Measurements from ENCODE around the gene C20orf204.

The C20orf204 gene

DNA sequence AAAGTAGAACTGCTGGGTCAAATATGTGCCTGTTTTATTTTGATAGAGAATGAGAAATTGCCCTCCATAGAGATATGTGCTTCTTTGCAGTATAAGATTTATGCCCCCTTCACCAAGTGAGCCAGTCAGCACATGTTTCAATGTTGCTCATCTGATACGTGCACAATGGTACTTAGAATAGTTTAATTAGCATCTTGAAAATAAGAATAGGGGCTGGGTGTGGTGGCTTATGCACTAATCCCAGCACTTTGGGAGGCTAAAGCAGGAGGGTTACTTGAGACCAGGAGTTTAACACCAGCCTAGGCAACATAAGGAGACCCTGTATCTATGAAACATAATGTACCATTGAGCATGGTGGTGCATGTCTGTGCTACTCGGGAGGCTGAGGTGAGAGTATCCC, 20.3 kb upstream of the C20orf204 start:
- Histone ChIP-seq H3K4me1 (ENCODE audit: control insufficient read depth, insufficient read depth, low read length) (no peaks in the 10 kb centered on the region), H3K9me3 (replicated peaks; ENCODE audit: low read length) (no peaks in the 10 kb centered on the region), H3K27me3 (ENCODE audit: control insufficient read depth, insufficient read depth, low read length) (no peaks in the 10 kb centered on the region), H3K4me3 (ENCODE audit: low read length) (no peak overlapping the region), H3K36me3 (ENCODE audit: insufficient read depth, low read length) (peaks cover 56% of the 10 kb centered on the region), H3K4me2 (ENCODE audit: low read length) (no peak overlapping the region), H3K9ac (ENCODE audit: low read depth, low read length) (no peak overlapping the region)

DNA sequence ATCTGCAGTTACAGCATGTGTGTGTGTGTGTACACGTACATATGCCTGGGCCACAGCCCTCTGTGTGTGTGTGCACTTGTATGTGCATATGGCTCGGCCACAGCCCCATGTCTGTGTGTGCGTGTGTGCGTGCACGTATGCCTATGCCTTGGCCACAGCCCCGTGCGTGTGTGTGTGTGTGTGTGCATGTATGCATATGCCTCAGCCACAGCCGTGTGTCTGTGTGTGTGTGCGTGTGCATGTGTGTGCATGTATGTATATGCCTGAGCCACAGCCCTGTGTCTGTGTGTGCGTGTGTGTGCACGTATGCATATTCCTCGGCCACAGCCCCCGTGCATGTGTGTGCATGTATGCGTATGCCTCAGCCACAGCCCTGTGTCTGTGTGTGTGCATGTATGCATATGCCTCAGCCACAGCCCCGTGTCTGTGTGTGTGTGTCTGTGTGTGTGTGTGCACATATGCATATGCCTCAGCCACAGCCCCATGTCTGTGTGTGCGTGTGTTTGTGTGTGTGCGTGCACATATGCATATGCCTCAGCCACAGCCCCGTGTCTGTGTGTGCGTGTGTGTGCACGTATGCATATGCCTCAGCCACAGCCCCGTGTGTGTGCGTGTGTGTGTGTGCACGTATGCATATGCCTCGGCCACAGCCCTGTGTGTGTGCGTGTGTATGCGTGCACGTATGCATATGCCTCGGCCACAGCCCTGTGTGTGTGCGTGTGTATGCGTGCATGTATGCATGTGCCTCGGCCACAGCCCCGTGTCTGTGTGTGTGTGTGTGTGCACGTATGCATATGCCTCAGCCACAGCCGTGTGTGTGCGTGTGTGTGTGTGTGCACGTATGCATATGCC, 14.6 kb upstream of the C20orf204 start:
- Histone ChIP-seq H3K4me1 (ENCODE audit: control insufficient read depth, insufficient read depth, low read length) (no peaks in the 10 kb centered on the region), H3K4me2 (ENCODE audit: low read length) (no peak overlapping the region), H3K4me3 (ENCODE audit: low read length) (no peak overlapping the region), H3K9ac (ENCODE audit: low read depth, low read length) (no peak overlapping the region), H3K27me3 (ENCODE audit: control insufficient read depth, insufficient read depth, low read length) (no peaks in the 10 kb centered on the region), H3K36me3 (ENCODE audit: insufficient read depth, low read length) (peaks cover 66% of the 10 kb centered on the region), H3K9me3 (replicated peaks; ENCODE audit: low read length) (no peaks in the 10 kb centered on the region)

DNA sequence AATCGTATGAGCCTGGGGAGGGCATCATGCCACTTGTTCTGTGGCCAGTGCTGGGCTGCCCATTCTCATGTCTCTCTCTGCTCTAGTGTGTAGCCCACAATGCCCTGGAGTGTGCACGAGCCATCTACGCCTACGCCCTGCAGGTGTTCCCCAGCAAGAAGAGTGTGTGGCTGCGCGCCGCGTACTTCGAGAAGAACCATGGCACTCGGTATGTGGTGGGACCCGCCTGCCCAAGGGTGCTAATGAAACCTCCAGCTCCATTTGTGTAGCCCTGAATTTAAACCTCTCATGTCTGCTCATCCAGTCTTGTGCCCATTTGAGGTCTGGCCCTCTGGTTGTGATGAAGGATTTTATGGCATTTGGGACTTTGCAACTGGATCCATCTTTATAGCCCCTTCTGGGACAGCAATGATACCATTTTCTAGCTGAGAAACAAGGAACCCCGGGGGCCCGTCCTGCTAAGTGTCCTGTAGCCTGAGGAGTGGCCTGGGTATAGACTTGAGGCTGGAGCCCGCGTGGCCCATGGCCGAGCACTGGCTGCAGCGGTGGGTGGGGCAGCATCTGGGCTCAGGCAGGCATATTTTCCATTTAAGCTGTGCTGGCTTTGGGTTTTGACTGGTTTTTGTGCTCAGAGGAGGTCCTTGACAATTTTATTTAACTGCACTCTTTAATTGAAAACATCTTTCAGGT, 13.2 kb upstream of the C20orf204 start:
- Histone ChIP-seq H3K9me3 (replicated peaks; ENCODE audit: low read length) (no peaks in the 10 kb centered on the region), H3K9ac (ENCODE audit: low read depth, low read length) (no peak overlapping the region), H3K4me2 (ENCODE audit: low read length) (no peak overlapping the region), H3K36me3 (ENCODE audit: insufficient read depth, low read length) (peaks cover 73% of the 10 kb centered on the region), H3K27me3 (ENCODE audit: control insufficient read depth, insufficient read depth, low read length) (no peaks in the 10 kb centered on the region), H3K4me1 (ENCODE audit: control insufficient read depth, insufficient read depth, low read length) (no peaks in the 10 kb centered on the region), H3K4me3 (ENCODE audit: low read length) (no peak overlapping the region)

DNA sequence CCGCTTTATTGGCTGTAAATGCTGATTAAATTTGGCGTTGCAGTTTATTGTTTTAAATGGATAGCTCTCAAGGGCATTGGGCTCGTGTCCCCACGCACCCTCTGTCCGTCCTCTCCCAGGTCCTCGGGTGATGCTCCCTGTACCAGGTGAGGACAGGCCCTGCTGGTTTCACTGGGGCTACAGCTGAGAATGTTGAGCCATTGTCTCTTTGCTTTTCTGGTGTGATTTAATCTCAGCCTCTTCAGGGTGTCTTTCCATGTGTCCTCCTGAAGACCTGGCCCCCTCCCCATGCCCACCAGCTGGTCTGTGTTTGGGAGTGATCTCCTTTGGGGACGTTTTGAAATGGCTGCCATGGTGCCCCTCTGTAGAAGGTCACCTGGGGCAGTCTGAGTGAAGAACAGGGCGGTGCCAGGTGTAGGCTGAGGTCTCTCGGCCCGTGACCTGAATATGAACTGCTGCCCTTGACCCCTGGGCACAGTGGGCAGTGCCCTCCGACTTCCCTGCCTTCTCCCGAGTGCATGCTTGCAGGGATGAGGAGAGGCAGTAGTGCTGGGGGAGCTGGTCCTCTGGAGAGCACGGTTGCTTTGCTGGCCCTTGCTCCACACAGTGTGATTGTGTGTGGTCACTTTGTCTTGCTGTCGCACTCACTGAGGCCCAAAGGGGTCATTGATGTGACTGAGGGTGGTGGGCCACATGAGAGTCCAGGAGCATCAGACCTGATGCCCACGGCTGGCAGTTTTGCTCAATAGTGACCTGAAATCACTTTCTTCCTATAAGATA, 12.4 kb upstream of the C20orf204 start:
- Histone ChIP-seq H3K36me3 (ENCODE audit: insufficient read depth, low read length) (peaks cover 73% of the 10 kb centered on the region), H3K4me2 (ENCODE audit: low read length) (no peak overlapping the region), H3K4me1 (ENCODE audit: control insufficient read depth, insufficient read depth, low read length) (no peaks in the 10 kb centered on the region), H3K27me3 (ENCODE audit: control insufficient read depth, insufficient read depth, low read length) (no peaks in the 10 kb centered on the region), H3K9ac (ENCODE audit: low read depth, low read length) (no peak overlapping the region), H3K9me3 (replicated peaks; ENCODE audit: low read length) (no peaks in the 10 kb centered on the region), H3K4me3 (ENCODE audit: low read length) (no peak overlapping the region)

DNA sequence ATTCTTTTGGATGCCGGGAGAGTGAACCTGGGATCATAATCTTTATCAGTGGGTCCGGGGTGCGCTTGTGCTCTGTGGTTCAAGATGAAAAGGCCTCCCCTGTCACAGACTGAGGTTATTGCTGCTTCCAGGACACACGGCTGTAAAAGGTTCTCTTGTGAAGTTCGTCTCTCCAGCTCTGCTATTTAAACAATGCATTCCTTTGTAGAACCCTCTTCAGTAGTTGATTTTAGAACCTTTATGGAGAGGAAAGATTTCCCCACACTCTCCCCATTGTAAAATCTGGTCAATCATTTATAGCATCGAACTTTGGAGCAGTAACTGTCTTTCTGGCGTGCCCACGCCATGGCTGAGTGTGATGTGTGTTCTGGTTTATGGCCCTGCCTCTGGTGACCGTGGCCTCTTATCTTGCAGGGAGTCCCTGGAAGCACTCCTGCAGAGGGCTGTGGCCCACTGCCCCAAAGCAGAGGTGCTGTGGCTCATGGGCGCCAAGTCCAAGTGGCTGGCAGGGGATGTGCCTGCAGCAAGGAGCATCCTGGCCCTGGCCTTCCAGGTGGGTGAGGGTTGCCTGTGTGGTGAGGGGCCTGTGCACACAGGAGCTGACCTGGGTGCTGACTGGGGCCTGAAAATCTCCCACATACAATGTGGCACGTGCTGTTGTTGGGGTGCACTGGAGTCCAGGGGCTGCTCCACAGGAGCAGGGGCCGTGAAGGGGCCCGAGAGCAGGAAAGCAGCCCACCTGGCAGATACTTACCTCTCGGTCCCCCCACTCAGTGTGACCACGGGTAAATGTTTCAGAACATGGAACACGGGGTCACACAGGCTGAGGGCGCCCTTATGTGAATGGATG, 11.6 kb upstream of the C20orf204 start:
- Histone ChIP-seq H3K4me2 (ENCODE audit: low read length) (no peak overlapping the region), H3K4me1 (ENCODE audit: control insufficient read depth, insufficient read depth, low read length) (no peaks in the 10 kb centered on the region), H3K27me3 (ENCODE audit: control insufficient read depth, insufficient read depth, low read length) (no peaks in the 10 kb centered on the region), H3K36me3 (ENCODE audit: insufficient read depth, low read length) (peaks cover 68% of the 10 kb centered on the region), H3K9me3 (replicated peaks; ENCODE audit: low read length) (no peaks in the 10 kb centered on the region), H3K9ac (ENCODE audit: low read depth, low read length) (no peak overlapping the region), H3K4me3 (ENCODE audit: low read length) (no peak overlapping the region)

DNA sequence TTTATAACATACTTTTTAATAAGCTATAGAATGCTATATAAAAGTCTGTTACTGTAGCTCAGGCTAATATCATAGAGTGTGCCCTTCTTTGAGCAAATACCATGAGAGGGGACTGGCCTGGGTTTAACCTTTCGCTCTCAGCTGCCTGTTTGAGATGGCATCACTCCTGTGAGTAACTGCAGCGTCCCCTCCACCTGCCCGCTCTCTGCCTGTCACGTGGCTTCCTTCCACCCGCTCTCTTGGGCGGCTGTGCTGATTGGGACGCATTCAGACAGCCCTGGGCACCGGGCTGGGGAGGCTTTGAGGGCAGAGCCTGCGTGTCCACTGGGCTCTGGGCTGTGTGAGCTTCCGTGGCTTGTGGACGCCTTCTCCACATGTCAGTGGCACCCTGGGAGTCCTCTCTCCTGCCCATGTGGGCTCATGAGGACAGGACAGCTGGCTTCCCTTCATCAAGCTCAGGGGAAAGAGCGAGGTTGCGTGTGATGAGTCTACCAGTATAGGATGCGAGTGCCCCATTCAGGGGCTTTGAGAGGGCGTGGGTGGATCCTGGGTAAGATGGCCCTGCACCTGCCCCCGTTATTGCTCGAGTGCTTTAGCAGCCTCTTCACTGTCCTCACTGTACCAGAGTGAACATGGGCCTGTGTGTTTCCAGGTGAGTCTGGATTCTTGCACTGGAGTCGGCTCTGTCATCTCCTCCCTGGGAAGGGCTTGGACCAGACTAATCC, 10.7 kb upstream of the C20orf204 start:
- Histone ChIP-seq H3K36me3 (ENCODE audit: insufficient read depth, low read length) (peaks cover 72% of the 10 kb centered on the region), H3K27me3 (ENCODE audit: control insufficient read depth, insufficient read depth, low read length) (no peaks in the 10 kb centered on the region), H3K9ac (ENCODE audit: low read depth, low read length) (no peak overlapping the region), H3K4me2 (ENCODE audit: low read length) (no peak overlapping the region), H3K4me3 (ENCODE audit: low read length) (no peak overlapping the region), H3K9me3 (replicated peaks; ENCODE audit: low read length) (no peaks in the 10 kb centered on the region), H3K4me1 (ENCODE audit: control insufficient read depth, insufficient read depth, low read length) (no peaks in the 10 kb centered on the region)

DNA sequence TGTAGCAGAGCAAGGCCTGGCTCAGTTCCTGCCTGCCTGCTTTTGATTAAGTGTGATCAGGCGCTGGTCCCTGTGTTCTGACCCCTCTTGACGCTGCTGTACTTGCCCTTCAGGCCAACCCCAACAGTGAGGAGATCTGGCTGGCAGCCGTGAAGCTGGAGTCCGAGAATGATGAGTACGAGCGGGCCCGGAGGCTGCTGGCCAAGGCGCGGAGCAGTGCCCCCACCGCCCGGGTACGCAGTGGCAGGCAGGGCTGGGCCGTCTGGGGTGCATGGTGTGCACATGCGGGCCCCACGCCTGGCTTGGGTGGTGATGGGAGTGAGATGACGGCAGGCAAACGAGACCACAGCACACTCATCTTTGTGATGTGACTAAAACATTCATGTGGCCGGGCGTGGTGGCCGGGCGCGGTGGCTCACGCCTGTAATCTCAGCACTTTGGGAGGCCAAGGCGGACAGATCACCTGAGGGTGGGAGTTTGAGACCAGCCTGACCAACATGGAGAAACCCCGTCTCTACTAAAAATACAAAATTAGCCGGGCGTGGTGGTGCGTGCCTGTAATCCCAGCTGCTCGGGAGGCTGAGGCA, 10.1 kb upstream of the C20orf204 start:
- Histone ChIP-seq H3K9ac (ENCODE audit: low read depth, low read length) (no peak overlapping the region), H3K4me1 (ENCODE audit: control insufficient read depth, insufficient read depth, low read length) (no peaks in the 10 kb centered on the region), H3K36me3 (ENCODE audit: insufficient read depth, low read length) (peaks cover 77% of the 10 kb centered on the region), H3K9me3 (replicated peaks; ENCODE audit: low read length) (no peaks in the 10 kb centered on the region), H3K4me3 (ENCODE audit: low read length) (no peak overlapping the region), H3K27me3 (ENCODE audit: control insufficient read depth, insufficient read depth, low read length) (no peaks in the 10 kb centered on the region), H3K4me2 (ENCODE audit: low read length) (no peak overlapping the region)

DNA sequence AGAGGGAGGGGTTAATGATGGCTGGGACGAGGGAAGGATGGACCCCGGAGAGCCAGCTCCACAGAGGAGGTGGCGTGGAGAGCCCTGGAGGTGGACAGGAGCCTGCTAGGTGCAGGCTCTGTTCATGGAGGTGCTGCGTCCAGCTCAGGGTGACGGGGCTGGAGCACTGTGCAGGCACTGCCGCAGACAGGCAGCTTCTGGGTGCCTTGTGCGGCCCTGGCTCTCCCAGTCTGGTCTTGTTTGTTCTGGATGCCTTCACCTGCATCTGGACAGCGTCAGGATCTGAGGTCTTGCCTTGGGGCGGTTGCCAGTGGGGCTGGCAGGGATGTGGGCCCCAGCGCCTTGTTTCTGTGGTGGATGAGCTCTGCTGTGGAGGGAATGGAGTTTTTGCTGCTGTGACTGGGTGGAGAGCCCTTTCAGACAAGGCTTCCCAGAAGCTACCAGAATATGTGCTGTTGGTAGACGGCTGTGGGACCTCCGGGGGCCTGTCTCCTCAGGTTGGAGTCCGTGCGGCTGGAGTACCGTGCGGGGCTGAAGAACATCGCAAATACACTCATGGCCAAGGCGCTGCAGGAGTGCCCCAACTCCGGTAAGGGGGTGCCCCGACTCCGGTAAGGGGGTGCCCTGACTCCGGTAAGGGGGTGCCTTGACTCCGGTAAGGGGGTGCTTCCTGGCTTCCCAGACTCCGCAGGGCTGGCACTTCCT, 7.8 kb upstream of the C20orf204 start:
- peaks cover 80% of the 10 kb centered on the region for H3K36me3 ChIP-seq (ENCODE audit: insufficient read depth, low read length)
- no peak overlapping the region for H3K9ac ChIP-seq (ENCODE audit: low read depth, low read length)

DNA sequence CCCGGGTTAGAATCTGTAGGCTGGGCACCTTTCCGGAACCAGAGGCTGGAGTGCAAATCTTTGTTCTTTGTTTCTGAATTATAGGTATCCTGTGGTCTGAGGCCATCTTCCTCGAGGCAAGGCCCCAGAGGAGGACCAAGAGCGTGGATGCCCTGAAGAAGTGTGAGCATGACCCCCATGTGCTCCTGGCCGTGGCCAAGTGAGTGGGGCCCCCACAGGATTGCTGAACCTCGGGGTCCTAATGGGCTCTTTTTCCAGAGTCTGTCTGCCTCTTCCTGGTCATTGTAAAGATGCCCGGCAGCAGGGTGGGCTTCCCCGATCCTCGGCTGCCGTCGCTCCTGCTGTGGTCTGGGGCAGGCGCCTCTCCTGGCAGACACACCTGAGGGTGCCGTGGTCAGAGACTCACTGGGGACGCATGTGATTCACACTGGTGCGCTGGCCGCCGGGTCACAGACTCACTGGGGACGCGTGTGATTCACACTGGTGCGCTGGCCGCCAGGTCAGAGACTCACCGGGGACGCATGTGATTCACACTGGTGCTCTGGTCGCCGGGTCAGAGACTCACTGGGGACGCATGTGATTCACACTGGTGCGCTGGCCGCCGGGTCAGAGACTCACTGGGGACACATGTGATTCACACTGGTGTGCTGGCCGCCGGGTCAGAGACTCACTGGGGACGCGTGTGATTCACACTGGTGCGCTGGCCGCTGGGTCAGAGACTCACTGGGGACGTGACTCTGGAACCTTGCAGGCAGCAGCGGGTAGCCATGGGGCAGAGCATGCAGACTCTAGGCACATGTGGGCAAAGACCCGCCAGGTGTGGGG, 6.5 kb upstream of the C20orf204 start:
- peaks cover 6% of the 10 kb centered on the region for H3K4me1 ChIP-seq (ENCODE audit: control insufficient read depth, insufficient read depth, low read length)
- H3K9me3 ChIP-seq (replicated peaks; ENCODE audit: low read length): no peaks in the 10 kb centered on the region
- H3K4me2 ChIP-seq (ENCODE audit: low read length): no peak overlapping the region
- peaks cover 77% of the 10 kb centered on the region for H3K36me3 ChIP-seq (ENCODE audit: insufficient read depth, low read length)
- no peaks in the 10 kb centered on the region for H3K27me3 ChIP-seq (ENCODE audit: control insufficient read depth, insufficient read depth, low read length)
- H3K9ac ChIP-seq (ENCODE audit: low read depth, low read length): no peak overlapping the region
- no peak overlapping the region for H3K4me3 ChIP-seq (ENCODE audit: low read length)

More for the DNA sequence above, 7.8 kb upstream of the C20orf204 start:
- Histone ChIP-seq H3K4me2 (ENCODE audit: low read length) (no peak overlapping the region), H3K4me1 (ENCODE audit: control insufficient read depth, insufficient read depth, low read length) (no peaks in the 10 kb centered on the region), H3K9me3 (replicated peaks; ENCODE audit: low read length) (no peaks in the 10 kb centered on the region), H3K4me3 (ENCODE audit: low read length) (no peak overlapping the region), H3K27me3 (ENCODE audit: control insufficient read depth, insufficient read depth, low read length) (no peaks in the 10 kb centered on the region)

Data from skeletal muscle satellite cell (primary cell).